ENCODE results near the gene PPOX. TPM values are rescaled to one million over a fixed set of nuclear protein-coding genes. Genes with fewer than 3 reads are reported as not detected.

Gene PPOX
- total RNA-seq, 6 donors from 2014 or later = 19.5 to 48.2 (median 26.6) TPM

DNA sequence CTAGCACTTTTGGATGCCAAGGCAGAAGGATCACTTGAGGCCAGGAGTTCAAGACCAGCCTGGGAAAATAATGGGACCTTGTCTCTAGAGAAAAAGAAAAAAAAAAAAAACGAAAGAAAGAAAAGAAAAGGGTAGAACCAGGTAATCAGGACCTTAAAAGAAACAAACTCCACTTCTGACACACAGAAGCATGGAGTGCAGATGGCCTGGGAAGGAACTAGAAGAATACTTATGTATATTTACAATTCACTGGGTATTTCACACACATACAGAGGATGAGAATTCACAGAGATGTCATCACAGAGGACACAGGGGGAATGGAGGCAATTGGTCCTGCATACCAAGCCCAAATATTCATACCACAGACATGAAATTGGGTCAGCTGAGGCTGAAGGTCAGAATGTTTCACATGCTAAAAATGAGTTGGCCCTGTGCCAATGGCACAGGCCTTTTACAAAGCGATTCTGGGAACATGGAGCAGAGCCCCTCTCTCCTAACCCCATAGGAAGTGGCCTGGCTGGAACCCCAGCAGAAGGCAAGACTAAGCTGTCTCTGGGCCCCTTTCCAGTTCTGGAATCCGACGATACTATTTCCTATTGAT lies 6.7 kb downstream of the PPOX start:
- H3K27ac ChIP-seq = peak overlapping the region in 3 of 4 donors; percentile 41 to 62 (median 52)
- H3K9me3 ChIP-seq = no peaks in the 10 kb centered on the region
- 63 to 65% methylated on average over 4 of the region's 4 CpGs for WGBS, 2 donors
- H3K4me3 ChIP-seq = no peak overlapping the region
- H3K27me3 ChIP-seq = no peaks in the 10 kb centered on the region
- ATAC-seq (ENCODE audit: low FRiP score in 2 of 2) = no peak
- peaks cover 17 to 26% (median 22%) of the 10 kb centered on the region in 4 donors for H3K4me1 ChIP-seq
- TF ChIP-seq EP300 (IDR thresholded peaks at IDR 0.05) (no peak), POLR2AphosphoS5 (IDR thresholded peaks at IDR 0.05) (no peak), POLR2A (IDR thresholded peaks at IDR 0.05) (no peak)
- TF ChIP-seq, protein P1, sequence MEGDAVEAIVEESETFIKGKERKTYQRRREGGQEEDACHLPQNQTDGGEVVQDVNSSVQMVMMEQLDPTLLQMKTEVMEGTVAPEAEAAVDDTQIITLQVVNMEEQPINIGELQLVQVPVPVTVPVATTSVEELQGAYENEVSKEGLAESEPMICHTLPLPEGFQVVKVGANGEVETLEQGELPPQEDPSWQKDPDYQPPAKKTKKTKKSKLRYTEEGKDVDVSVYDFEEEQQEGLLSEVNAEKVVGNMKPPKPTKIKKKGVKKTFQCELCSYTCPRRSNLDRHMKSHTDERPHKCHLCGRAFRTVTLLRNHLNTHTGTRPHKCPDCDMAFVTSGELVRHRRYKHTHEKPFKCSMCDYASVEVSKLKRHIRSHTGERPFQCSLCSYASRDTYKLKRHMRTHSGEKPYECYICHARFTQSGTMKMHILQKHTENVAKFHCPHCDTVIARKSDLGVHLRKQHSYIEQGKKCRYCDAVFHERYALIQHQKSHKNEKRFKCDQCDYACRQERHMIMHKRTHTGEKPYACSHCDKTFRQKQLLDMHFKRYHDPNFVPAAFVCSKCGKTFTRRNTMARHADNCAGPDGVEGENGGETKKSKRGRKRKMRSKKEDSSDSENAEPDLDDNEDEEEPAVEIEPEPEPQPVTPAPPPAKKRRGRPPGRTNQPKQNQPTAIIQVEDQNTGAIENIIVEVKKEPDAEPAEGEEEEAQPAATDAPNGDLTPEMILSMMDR (IDR thresholded peaks at IDR 0.05) = no peak
- DNase-seq = no peak
- peaks cover 22 to 72% (median 53%) of the 10 kb centered on the region in 4 donors for H3K36me3 ChIP-seq

DNA sequence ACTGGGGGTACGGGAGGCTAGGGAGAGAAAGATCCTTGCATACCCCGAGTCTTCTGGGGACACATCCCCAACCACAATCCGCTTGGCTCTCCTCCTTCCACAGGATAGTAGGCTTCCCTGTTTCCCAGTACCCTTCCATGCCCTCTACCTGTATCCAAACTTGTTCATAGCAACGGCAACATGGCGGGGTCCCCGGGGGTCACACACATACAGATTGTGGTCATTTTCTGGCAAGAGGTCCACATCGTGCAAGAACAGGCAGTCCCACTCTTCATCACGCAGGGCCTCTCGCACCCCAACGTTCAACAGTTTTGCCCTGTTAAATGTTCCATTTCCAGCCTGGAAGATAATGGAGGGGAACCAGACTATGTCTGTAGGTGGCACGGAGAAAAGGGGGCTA lies 7.5 kb downstream of the PPOX start:
- peak overlapping the region; percentile 4 to 62 (median 46) for H3K27ac ChIP-seq
- H3K4me3 ChIP-seq = no peak overlapping the region
- TF ChIP-seq POLR2A (IDR thresholded peaks at IDR 0.05) (no peak), POLR2AphosphoS5 (IDR thresholded peaks at IDR 0.05) (no peak), EP300 (IDR thresholded peaks at IDR 0.05) (no peak)
- TF ChIP-seq, protein P1 (IDR thresholded peaks at IDR 0.05) = no peak
- DNase-seq (no peak), ATAC-seq (ENCODE audit: low FRiP score in 2 of 2) (no peak)
- no peaks in the 10 kb centered on the region for H3K27me3 ChIP-seq
- H3K4me1 ChIP-seq = peaks cover 19 to 29% (median 24%) of the 10 kb centered on the region in 4 donors
- WGBS, 2 donors = 94 to 97% methylated on average over 11 of the region's 11 CpGs
- no peaks in the 10 kb centered on the region for H3K9me3 ChIP-seq
- H3K36me3 ChIP-seq = peaks cover 22 to 71% (median 53%) of the 10 kb centered on the region in 4 donors

DNA sequence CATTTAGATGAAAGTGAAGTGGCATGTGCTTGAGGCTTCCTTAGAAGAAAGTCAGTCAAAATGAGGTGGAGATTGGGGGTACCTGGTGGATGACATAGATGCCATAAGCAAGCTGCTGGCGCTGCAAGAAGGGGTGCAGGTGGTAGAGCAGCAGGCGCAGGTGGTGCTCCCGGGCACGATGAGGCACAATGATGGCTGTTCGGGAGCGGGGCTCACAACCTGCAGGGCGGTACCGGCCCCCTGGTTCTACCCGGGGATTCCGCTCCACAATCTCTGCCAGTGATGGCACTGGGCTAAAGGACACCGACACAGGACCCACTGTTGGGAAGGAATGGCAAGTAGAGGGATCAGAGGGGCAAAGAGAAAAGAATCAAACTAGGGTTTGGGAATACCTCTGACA lies 8.7 kb downstream of the PPOX start:
- H3K4me3 ChIP-seq = no peak overlapping the region
- DNase-seq (no peak), ATAC-seq (ENCODE audit: low FRiP score in 2 of 2) (no peak)
- peaks cover 19 to 29% (median 24%) of the 10 kb centered on the region in 4 donors for H3K4me1 ChIP-seq
- no peak overlapping the region for H3K27ac ChIP-seq
- no peaks in the 10 kb centered on the region for H3K9me3 ChIP-seq
- no peaks in the 10 kb centered on the region for H3K27me3 ChIP-seq
- WGBS, 2 donors = 94 to 99% methylated on average over 10 to 11 of the region's 11 CpGs
- no peak for TF ChIP-seq EP300 (IDR thresholded peaks at IDR 0.05)
- TF ChIP-seq, protein P1 (IDR thresholded peaks at IDR 0.05) = no peak
- TF ChIP-seq POLR2AphosphoS5 (IDR thresholded peaks at IDR 0.05) = no peak
- TF ChIP-seq POLR2A (IDR thresholded peaks at IDR 0.05) = no peak
- peaks cover 22 to 60% (median 45%) of the 10 kb centered on the region in 4 donors for H3K36me3 ChIP-seq

DNA sequence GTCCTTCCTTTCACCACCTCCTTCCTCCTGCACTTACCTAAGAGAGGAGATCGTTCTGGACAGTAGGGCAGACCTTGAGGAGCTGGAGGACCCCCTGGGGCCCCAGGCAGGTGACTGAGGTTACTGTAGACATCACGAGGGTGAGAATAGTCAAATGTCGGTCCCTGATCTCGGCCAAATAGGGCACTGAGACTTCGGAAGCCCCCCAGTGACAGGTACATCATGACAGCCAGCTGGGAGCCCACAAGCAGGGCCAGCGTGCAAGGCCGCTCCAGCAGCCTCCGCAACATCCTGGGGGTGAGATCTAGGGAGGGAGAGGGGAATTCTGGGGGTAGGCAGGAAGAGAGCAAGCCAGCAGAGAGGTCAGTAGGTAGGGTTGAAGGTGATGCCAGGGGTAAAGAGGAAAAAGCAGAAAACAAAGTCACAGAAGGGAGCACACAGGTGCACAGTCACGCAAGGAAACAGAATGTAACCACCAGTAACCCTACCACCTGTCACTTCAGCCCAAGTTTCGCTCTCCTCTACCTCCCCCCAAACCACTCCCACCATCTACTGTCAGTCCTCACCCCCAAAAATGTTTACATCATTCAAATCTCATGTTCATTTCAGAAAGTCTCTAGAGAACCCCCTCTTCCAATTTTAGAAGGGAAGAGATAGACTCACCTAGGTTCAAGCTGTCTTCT lies 9.7 kb downstream of the PPOX start:
- Histone ChIP-seq H3K27me3 (no peaks in the 10 kb centered on the region), H3K4me1 (peaks cover 19 to 29% (median 24%) of the 10 kb centered on the region in 4 donors), H3K36me3 (peaks cover 22 to 50% (median 38%) of the 10 kb centered on the region in 4 donors), H3K9me3 (no peaks in the 10 kb centered on the region), H3K27ac (peak overlapping the region; percentile 83 to 94 (median 93)), H3K4me3 (peak overlapping the region in 2 of 4 donors; percentile 64 to 77)
- DNase-seq (no peak), ATAC-seq (ENCODE audit: low FRiP score in 2 of 2) (no peak)
- 88 to 91% methylated on average over 10 of the region's 10 CpGs for WGBS, 2 donors
- TF ChIP-seq EP300 (IDR thresholded peaks at IDR 0.05) (no peak), POLR2AphosphoS5 (IDR thresholded peaks at IDR 0.05) (no peak), POLR2A (IDR thresholded peaks at IDR 0.05) (no peak)
- TF ChIP-seq, protein P1 (IDR thresholded peaks at IDR 0.05) = no peak

Measured in upper lobe of left lung (tissue), 6 donors.